Epithelial cell of prostate (primary cell): ENCODE results near the gene NLGN2.

Experiments used
- DNase-seq: peaks from one replicate; pipeline ENCODE4 v3.0.0-alpha.2; 2011; ENCODE audit warnings: low read depth, low spot score
- H3K27ac ChIP-seq: fragments of 450-650 bp; 2 replicates; pipeline ENCODE4 v1.5.1; 2017; ENCODE audit warnings: mild to moderate bottlenecking

NLGN2 gene

GRCh38 chr17:7391307-7391706 lies 16.3 kb upstream of the NLGN2 start:
- H3K27ac ChIP-seq: no peak overlapping the region

GRCh38 chr17:7392696-7393612 lies 14.7 kb upstream of the NLGN2 start:
- H3K27ac ChIP-seq: peak overlapping the region; percentile 87
- no peak for DNase-seq

More at GRCh38 chr17:7391307-7391706, 16.3 kb upstream of the NLGN2 start:
- DNase-seq: no peak

- DNase-seq: no peak
- H3K27ac ChIP-seq: peak overlapping the region; percentile 87
Observed at GRCh38 chr17:7393613-7394451, 13.8 kb upstream of the NLGN2 start.

GRCh38 chr17:7394452-7395191 lies 13.0 kb upstream of the NLGN2 start, which contains the start of gene PLSCR3:
Gene PLSCR3, minus strand, starts transcription at chr17:7394525. Its CDS starts 415 bp downstream, at chr17:7394110.
- H3K27ac ChIP-seq: peak within 1 kb of the TSS; percentile 87
- no peak for DNase-seq

GRCh38 chr17:7396147-7396546 lies 11.5 kb upstream of the NLGN2 start:
- DNase-seq: no peak
- H3K27ac ChIP-seq: no peak overlapping the region

- H3K27ac ChIP-seq: no peak overlapping the region
- no peak for DNase-seq
Observed at GRCh38 chr17:7398612-7399011, 9.0 kb upstream of the NLGN2 start.

GRCh38 chr17:7403043-7403726 lies 4.5 kb upstream of the NLGN2 start:
- no peak for DNase-seq
- H3K27ac ChIP-seq: peak overlapping the region; percentile 59

- no peak for DNase-seq
- peak overlapping the region; percentile 59 for H3K27ac ChIP-seq
Observed at GRCh38 chr17:7403727-7403976, 4.0 kb upstream of the NLGN2 start.

GRCh38 chr17:7403977-7404736 lies 3.5 kb upstream of the NLGN2 start, which contains the start of gene TMEM256:
Gene TMEM256, minus strand, starts transcription at chr17:7404097. Its CDS starts 13 bp downstream, at chr17:7404084.
- peak within 1 kb of the TSS; percentile 59 for H3K27ac ChIP-seq
- peak; percentile 96 for DNase-seq

- peak overlapping the region; percentile 59 for H3K27ac ChIP-seq
- no peak for DNase-seq
Observed at GRCh38 chr17:7404737-7405349, 2.8 kb upstream of the NLGN2 start.

GRCh38 chr17:7405350-7406234 lies 2.1 kb upstream of the NLGN2 start:
- DNase-seq: no peak
- no peak overlapping the region for H3K27ac ChIP-seq

- H3K27ac ChIP-seq: no peak overlapping the region
- no peak for DNase-seq
Observed at GRCh38 chr17:7406235-7406825, 1.3 kb upstream of the NLGN2 start.

- no peak overlapping the region for H3K27ac ChIP-seq
- DNase-seq: no peak
Observed at GRCh38 chr17:7407082-7407481, 563 bp upstream of the NLGN2 start.

GRCh38 chr17:7408252-7408727 lies 645 bp downstream of the NLGN2 start:
- H3K27ac ChIP-seq: no peak overlapping the region
- no peak for DNase-seq

- DNase-seq: no peak
- no peak overlapping the region for H3K27ac ChIP-seq
Observed at GRCh38 chr17:7408863-7409262, 1.2 kb downstream of the NLGN2 start.

- DNase-seq: no peak
- no peak overlapping the region for H3K27ac ChIP-seq
Observed at GRCh38 chr17:7409716-7410115, 2.1 kb downstream of the NLGN2 start.
